Measurements from ENCODE around the gene TOR1B. TPM values are rescaled to one million over a fixed set of nuclear protein-coding genes. Genes with fewer than 3 reads are reported as not detected.

TOR1B gene
- total RNA-seq, 2 experiments from 2014 or later = 13.3 to 14.9 TPM

GRCh38 chr9:129826759-129827158 lies 23.8 kb downstream of the TOR1B start:
- POLR2A ChIA-PET = no interaction called here
- no peak overlapping the region for H2AFZ ChIP-seq (ENCODE audit: low read length)
- peaks cover 9% of the 10 kb centered on the region for H3K4me1 ChIP-seq (ENCODE audit: insufficient read depth, low read length, poor library complexity, severe bottlenecking)
- H4K20me1 ChIP-seq (ENCODE audit: insufficient read depth, low read length) = no peaks in the 10 kb centered on the region
- DNase-seq (ENCODE audit: low spot score) = no peak
- intact Hi-C loops (cut with micrococcal nuclease; ENCODE audit: unreplicated experiment) = no loop called here
- CTCF ChIA-PET (ENCODE audit: unreplicated experiment) = no interaction called here
- BruUV-seq (replicated peaks) = no TSS peak
- TF ChIP-seq EZH2phosphoT487 (IDR thresholded peaks at IDR 0.05; ENCODE audit: borderline replicate concordance, low read depth, low read length) (no peak), CTCF (conservative IDR thresholded peaks at IDR 0.05; ENCODE audit: low read length) (no peak)
- no peaks in the 10 kb centered on the region for H3K9me3 ChIP-seq (ENCODE audit: low read length)
- peaks cover 65% of the 10 kb centered on the region for H3K36me3 ChIP-seq (ENCODE audit: insufficient read depth, low read length)
- H3K4me2 ChIP-seq (ENCODE audit: low read length) = no peak overlapping the region
- no peak overlapping the region for H3K27ac ChIP-seq (ENCODE audit: low read depth, low read length, poor library complexity, severe bottlenecking)
- peaks cover 13% of the 10 kb centered on the region; the same call in 1 of the 2 replicates for H3K79me2 ChIP-seq (ENCODE audit: insufficient read depth, low read depth, low read length)
- no peak overlapping the region for H3K4me3 ChIP-seq (ENCODE audit: low read depth, low read length, poor library complexity, severe bottlenecking)
- no peaks in the 10 kb centered on the region for H3K9me2 ChIP-seq (ENCODE audit: insufficient read depth, low read length)

GRCh38 chr9:129828051-129828450 lies 25.1 kb downstream of the TOR1B start:
- no peak for TF ChIP-seq EZH2phosphoT487 (IDR thresholded peaks at IDR 0.05; ENCODE audit: borderline replicate concordance, low read depth, low read length)
- no peak for TF ChIP-seq CTCF (conservative IDR thresholded peaks at IDR 0.05; ENCODE audit: low read length)
- Histone ChIP-seq H3K79me2 (ENCODE audit: insufficient read depth, low read depth, low read length) (peaks cover 3% of the 10 kb centered on the region; the same call in 1 of the 2 replicates), H3K4me3 (ENCODE audit: low read depth, low read length, poor library complexity, severe bottlenecking) (no peak overlapping the region), H3K4me2 (ENCODE audit: low read length) (no peak overlapping the region), H3K36me3 (ENCODE audit: insufficient read depth, low read length) (peaks cover 67% of the 10 kb centered on the region), H3K9me3 (ENCODE audit: low read length) (no peaks in the 10 kb centered on the region), H3K9me2 (ENCODE audit: insufficient read depth, low read length) (no peaks in the 10 kb centered on the region), H3K4me1 (ENCODE audit: insufficient read depth, low read length, poor library complexity, severe bottlenecking) (peaks cover under 1% of the 10 kb centered on the region), H4K20me1 (ENCODE audit: insufficient read depth, low read length) (no peaks in the 10 kb centered on the region), H2AFZ (ENCODE audit: low read length) (no peak overlapping the region), H3K27ac (ENCODE audit: low read depth, low read length, poor library complexity, severe bottlenecking) (no peak overlapping the region)
- BruUV-seq (replicated peaks) = no TSS peak
- intact Hi-C loops (cut with micrococcal nuclease; ENCODE audit: unreplicated experiment) = no loop called here
- ChIA-PET CTCF (ENCODE audit: unreplicated experiment) (no interaction called here), POLR2A (no interaction called here)
- DNase-seq (ENCODE audit: low spot score) = no peak

GRCh38 chr9:129828969-129829368 lies 26.0 kb downstream of the TOR1B start:
- Histone ChIP-seq H4K20me1 (ENCODE audit: insufficient read depth, low read length) (peaks cover 3% of the 10 kb centered on the region; the same call in 1 of the 2 replicates), H3K4me1 (ENCODE audit: insufficient read depth, low read length, poor library complexity, severe bottlenecking) (peaks cover 7% of the 10 kb centered on the region), H3K9me3 (ENCODE audit: low read length) (no peaks in the 10 kb centered on the region), H3K27ac (ENCODE audit: low read depth, low read length, poor library complexity, severe bottlenecking) (no peak overlapping the region), H3K4me3 (ENCODE audit: low read depth, low read length, poor library complexity, severe bottlenecking) (no peak overlapping the region), H3K4me2 (ENCODE audit: low read length) (no peak overlapping the region), H3K36me3 (ENCODE audit: insufficient read depth, low read length) (peaks cover 69% of the 10 kb centered on the region), H3K79me2 (ENCODE audit: insufficient read depth, low read depth, low read length) (peaks cover 9% of the 10 kb centered on the region), H2AFZ (ENCODE audit: low read length) (no peak overlapping the region), H3K9me2 (ENCODE audit: insufficient read depth, low read length) (no peaks in the 10 kb centered on the region)
- TF ChIP-seq CTCF (conservative IDR thresholded peaks at IDR 0.05; ENCODE audit: low read length) (no peak), EZH2phosphoT487 (IDR thresholded peaks at IDR 0.05; ENCODE audit: borderline replicate concordance, low read depth, low read length) (no peak)
- ChIA-PET POLR2A (no interaction called here), CTCF (ENCODE audit: unreplicated experiment) (no interaction called here)
- intact Hi-C loops (cut with micrococcal nuclease; ENCODE audit: unreplicated experiment) = no loop called here
- no TSS peak for BruUV-seq (replicated peaks)
- no peak for DNase-seq (ENCODE audit: low spot score)
